Memory B cell (primary cell): ENCODE measurements around the gene TMC5.

Experiments
- ATAC-seq: fragments of 150-1000 bp; cut with Tn5 transposase; 2 replicates; pipeline ENCODE4 v1.10.0; 2021; ENCODE audit warnings: low read depth, mild to moderate bottlenecking, moderate library complexity
- DNase-seq, 2 donors: peaks; one replicate each; pipeline ENCODE4 v3.0.0; 2022; ENCODE audit warnings: low spot score in 2 of 2
- H3K27ac Mint-ChIP-seq: one replicate; pipeline ENCODE4 v1.8.0; 2022; ENCODE audit warnings: mild to moderate bottlenecking, moderate library complexity, mixed read lengths
- H3K27me3 Mint-ChIP-seq: one replicate; pipeline ENCODE4 v1.8.0; 2022; ENCODE audit warnings: mixed read lengths
- H3K36me3 Mint-ChIP-seq: one replicate; pipeline ENCODE4 v1.8.0; 2022; ENCODE audit warnings: mild to moderate bottlenecking, mixed read lengths
- H3K4me1 Mint-ChIP-seq: one replicate; pipeline ENCODE4 v1.8.0; 2022; ENCODE audit warnings: mixed read lengths
- H3K4me3 Mint-ChIP-seq: one replicate; pipeline ENCODE4 v1.8.0; 2022; ENCODE audit warnings: mild to moderate bottlenecking, moderate library complexity, mixed read lengths
- H3K9me3 Mint-ChIP-seq: one replicate; pipeline ENCODE4 v1.8.0; 2022; ENCODE audit warnings: mixed read lengths

Gene TMC5

GRCh38 chr16:19515757-19516156, 98.1 kb downstream of the TMC5 start:
- H3K36me3 Mint-ChIP-seq = peaks cover 26% of the 10 kb centered on the region
- H3K9me3 Mint-ChIP-seq = no peaks in the 10 kb centered on the region
- ATAC-seq (no peak), DNase-seq (no peak)
- peaks cover 21% of the 10 kb centered on the region for H3K4me1 Mint-ChIP-seq
- H3K27ac Mint-ChIP-seq = no peak overlapping the region
- H3K4me3 Mint-ChIP-seq = no peak overlapping the region
- H3K27me3 Mint-ChIP-seq = no peaks in the 10 kb centered on the region

GRCh38 chr16:19517424-19518089, 99.9 kb downstream of the TMC5 start:
- DNase-seq = no peak
- Mint-ChIP-seq H3K36me3 (peaks cover 24% of the 10 kb centered on the region), H3K4me1 (peaks cover 31% of the 10 kb centered on the region), H3K27me3 (no peaks in the 10 kb centered on the region), H3K4me3 (no peak overlapping the region), H3K27ac (no peak overlapping the region), H3K9me3 (no peaks in the 10 kb centered on the region)
- ATAC-seq = no peak

GRCh38 chr16:19518388-19518787, 100.7 kb downstream of the TMC5 start:
- ATAC-seq (no peak), DNase-seq (no peak)
- Mint-ChIP-seq H3K27ac (peak overlapping the region; percentile 4), H3K4me1 (peaks cover 31% of the 10 kb centered on the region), H3K36me3 (peaks cover 21% of the 10 kb centered on the region), H3K4me3 (no peak overlapping the region), H3K9me3 (no peaks in the 10 kb centered on the region), H3K27me3 (no peaks in the 10 kb centered on the region)

- peaks cover 36% of the 10 kb centered on the region for H3K4me1 Mint-ChIP-seq
- H3K36me3 Mint-ChIP-seq = peaks cover 12% of the 10 kb centered on the region
- H3K27me3 Mint-ChIP-seq = no peaks in the 10 kb centered on the region
- H3K4me3 Mint-ChIP-seq = peak overlapping the region; percentile 96
- H3K27ac Mint-ChIP-seq = peak overlapping the region; percentile 93
- ATAC-seq = no peak
- H3K9me3 Mint-ChIP-seq = no peaks in the 10 kb centered on the region
- no peak for DNase-seq
These were observed 103.2 kb downstream of the TMC5 start for GRCh38 chr16:19520861-19521331.

- Mint-ChIP-seq H3K36me3 (peaks cover 8% of the 10 kb centered on the region), H3K9me3 (no peaks in the 10 kb centered on the region), H3K4me3 (peak within 1 kb of the TSS; percentile 96), H3K27ac (peak within 1 kb of the TSS; percentile 93), H3K27me3 (no peaks in the 10 kb centered on the region), H3K4me1 (peaks cover 36% of the 10 kb centered on the region)
- DNase-seq (peak; percentile 83 to 87), ATAC-seq (peak; percentile 70)
These were observed 104.1 kb downstream of the TMC5 start, which contains the start of gene GDE1 for GRCh38 chr16:19521471-19522396. Gene GDE1, minus strand, starts transcription at chr16:19522098. Its CDS starts 134 bp downstream, at chr16:19521964.

GRCh38 chr16:19522397-19522732, 104.7 kb downstream of the TMC5 start:
- Mint-ChIP-seq H3K4me1 (peaks cover 31% of the 10 kb centered on the region), H3K27ac (peak overlapping the region; percentile 93), H3K4me3 (peak overlapping the region; percentile 96), H3K9me3 (no peaks in the 10 kb centered on the region), H3K36me3 (peaks cover 4% of the 10 kb centered on the region), H3K27me3 (no peaks in the 10 kb centered on the region)
- DNase-seq = no peak
- ATAC-seq = no peak

- H3K4me1 Mint-ChIP-seq = peaks cover 31% of the 10 kb centered on the region
These were observed 105.1 kb downstream of the TMC5 start for GRCh38 chr16:19522760-19523159.

GRCh38 chr16:19523184-19523558, 105.5 kb downstream of the TMC5 start:
- no peak for DNase-seq
- Mint-ChIP-seq H3K4me1 (peaks cover 31% of the 10 kb centered on the region), H3K4me3 (no peak overlapping the region), H3K27ac (no peak overlapping the region), H3K9me3 (no peaks in the 10 kb centered on the region), H3K27me3 (no peaks in the 10 kb centered on the region), H3K36me3 (peaks cover 4% of the 10 kb centered on the region)
- ATAC-seq = no peak

More at GRCh38 chr16:19522760-19523159, 105.1 kb downstream of the TMC5 start:
- ATAC-seq (no peak), DNase-seq (no peak)
- Mint-ChIP-seq H3K27me3 (no peaks in the 10 kb centered on the region), H3K4me3 (peak overlapping the region; percentile 96), H3K36me3 (peaks cover 4% of the 10 kb centered on the region), H3K27ac (peak overlapping the region; percentile 93), H3K9me3 (no peaks in the 10 kb centered on the region)

GRCh38 chr16:19523559-19524355, 106.1 kb downstream of the TMC5 start, which contains the start of gene CCP110:
Gene CCP110, plus strand, starts transcription at chr16:19523942. Its CDS starts 3,940 bp downstream, at chr16:19527882.
- H3K4me3 Mint-ChIP-seq = peak within 1 kb of the TSS; percentile 92
- DNase-seq = peak; percentile 79 to 90
- H3K4me1 Mint-ChIP-seq = peaks cover 29% of the 10 kb centered on the region
- H3K36me3 Mint-ChIP-seq = peaks cover 8% of the 10 kb centered on the region
- H3K9me3 Mint-ChIP-seq = no peaks in the 10 kb centered on the region
- H3K27ac Mint-ChIP-seq = peak within 1 kb of the TSS; percentile 92
- ATAC-seq = peak; percentile 85
- H3K27me3 Mint-ChIP-seq = no peaks in the 10 kb centered on the region

GRCh38 chr16:19524356-19524615, 106.6 kb downstream of the TMC5 start:
- ATAC-seq (no peak), DNase-seq (no peak)
- Mint-ChIP-seq H3K36me3 (peaks cover 11% of the 10 kb centered on the region), H3K4me1 (peaks cover 29% of the 10 kb centered on the region), H3K9me3 (no peaks in the 10 kb centered on the region), H3K27ac (peak overlapping the region; percentile 92), H3K27me3 (no peaks in the 10 kb centered on the region), H3K4me3 (peak overlapping the region; percentile 92)

GRCh38 chr16:19524616-19525384, 107.1 kb downstream of the TMC5 start:
- Mint-ChIP-seq H3K4me3 (peak overlapping the region; percentile 92), H3K27me3 (no peaks in the 10 kb centered on the region), H3K9me3 (no peaks in the 10 kb centered on the region), H3K4me1 (peaks cover 29% of the 10 kb centered on the region), H3K36me3 (peaks cover 11% of the 10 kb centered on the region), H3K27ac (peak overlapping the region; percentile 92)
- DNase-seq (no peak), ATAC-seq (no peak)

GRCh38 chr16:19525385-19525723, 107.7 kb downstream of the TMC5 start:
- Mint-ChIP-seq H3K27me3 (no peaks in the 10 kb centered on the region), H3K9me3 (no peaks in the 10 kb centered on the region), H3K4me3 (peak overlapping the region; percentile 92), H3K36me3 (peaks cover 11% of the 10 kb centered on the region), H3K4me1 (peaks cover 29% of the 10 kb centered on the region), H3K27ac (peak overlapping the region; percentile 92)
- ATAC-seq (no peak), DNase-seq (no peak)

GRCh38 chr16:19527161-19527560, 109.5 kb downstream of the TMC5 start:
- Mint-ChIP-seq H3K36me3 (peaks cover 11% of the 10 kb centered on the region), H3K4me1 (peaks cover 15% of the 10 kb centered on the region), H3K27ac (no peak overlapping the region), H3K4me3 (no peak overlapping the region), H3K27me3 (no peaks in the 10 kb centered on the region), H3K9me3 (no peaks in the 10 kb centered on the region)
- DNase-seq = no peak
- ATAC-seq = no peak
